HEK293 (cell line): ENCODE measurements around the gene HHIPL1.

Source experiments
- CTCF ChIA-PET: fragments of 350-600 bp; formaldehyde crosslinking; extraction: SDS; loops from one replicate; lab custom pipeline; 2021; ENCODE audit warnings: antibody characterized with exemption; lab: Yijun Ruan, JAX
- POLR2A ChIA-PET: fragments of 300-600 bp; formaldehyde crosslinking; extraction: SDS; loops from one replicate; lab custom pipeline; 2020; ENCODE audit warnings: antibody characterized with exemption, inconsistent platforms; lab: Yijun Ruan, JAX
- H3K27ac ChIP-seq: fragments of 200-500 bp; sonication (Bioruptor generic); 2 replicates; pipeline ENCODE4 v1.5.1; 2014; ENCODE audit warnings: low read depth, low read length, control low read depth, inconsistent platforms; ENCODE audit errors: extremely low read depth
- H3K36me3 ChIP-seq, 2 experiments: fragments of 200-500 bp in 1 of 2; sonication (Bioruptor generic) in 1 of 2; 1 replicate in 1 of 2; 2 replicates in 1 of 2; pipeline ENCODE4 v1.5.1; 2014 to 2017; ENCODE audit warnings: inconsistent platforms in 2 of 2, low read length in 2 of 2; ENCODE audit not compliant: control insufficient read depth in 2 of 2, insufficient read depth in 1 of 2
- H3K4me1 ChIP-seq: fragments of 200-500 bp; sonication (Bioruptor generic); 2 replicates; pipeline ENCODE4 v1.5.1; 2014; ENCODE audit warnings: mild to moderate bottlenecking, low read length, inconsistent platforms; ENCODE audit not compliant: control insufficient read depth, insufficient read depth
- H3K4me3 ChIP-seq: 2 replicates; pipeline ENCODE4 v1.5.1; 2011; ENCODE audit warnings: low read depth, mild to moderate bottlenecking, control low read depth, low read length, moderate library complexity
- H3K9me3 ChIP-seq: fragments of 200-500 bp; sonication (Bioruptor generic); 2 replicates; pipeline ENCODE4 v1.5.1; 2014; ENCODE audit warnings: low read depth, low read length, inconsistent platforms; ENCODE audit not compliant: control insufficient read depth, insufficient read depth
- EGR2 ChIP-seq: fragments of 450-650 bp; formaldehyde crosslinking; IDR thresholded peaks from 2 replicates; pipeline ENCODE4 v1.5.1; 2016; ENCODE audit warnings: low read depth, missing biosample characterization, missing genetic modification characterization
- HOXC10 ChIP-seq: sonication (generic); formaldehyde crosslinking; IDR thresholded peaks from 2 replicates; pipeline ENCODE4 v1.8.1; 2023; ENCODE audit warnings: mild to moderate bottlenecking, missing genetic modification reagents
- KLF10 ChIP-seq: fragments of 450-650 bp; IDR thresholded peaks from 2 replicates; pipeline ENCODE4 v1.5.1; 2018; ENCODE audit warnings: missing biosample characterization, mild to moderate bottlenecking, missing genetic modification characterization
- OVOL3 ChIP-seq: fragments of 450-650 bp; formaldehyde crosslinking; IDR thresholded peaks from 2 replicates; pipeline ENCODE4 v1.5.1; 2016; ENCODE audit warnings: missing biosample characterization, missing genetic modification characterization
- ZFHX2 ChIP-seq: fragments of 450-650 bp; formaldehyde crosslinking; conservative IDR thresholded peaks from 2 replicates; pipeline ENCODE4 v1.5.1; 2016; ENCODE audit warnings: missing biosample characterization, missing genetic modification characterization
- ZFP3 ChIP-seq: fragments of 450-650 bp; formaldehyde crosslinking; IDR thresholded peaks from 2 replicates; pipeline ENCODE4 v1.5.1; 2016; ENCODE audit warnings: low read depth, missing biosample characterization, missing genetic modification characterization
- ZFP69B ChIP-seq: fragments of 450-650 bp; formaldehyde crosslinking; IDR thresholded peaks from 2 replicates; pipeline ENCODE4 v1.5.1; 2016; ENCODE audit warnings: missing biosample characterization, missing genetic modification characterization
- ZNF10 ChIP-seq: fragments of 450-650 bp; formaldehyde crosslinking; IDR thresholded peaks from 2 replicates; pipeline ENCODE4 v1.5.1; 2017; ENCODE audit warnings: missing biosample characterization, missing genetic modification characterization
- ZNF138 ChIP-seq: fragments of 450-650 bp; formaldehyde crosslinking; IDR thresholded peaks from 2 replicates; pipeline ENCODE4 v1.5.1; 2016; ENCODE audit warnings: missing biosample characterization, missing genetic modification characterization, borderline replicate concordance
- ZNF155 ChIP-seq: fragments of 450-650 bp; formaldehyde crosslinking; IDR thresholded peaks from 2 replicates; pipeline ENCODE4 v1.5.1; 2016; ENCODE audit warnings: missing biosample characterization, missing genetic modification characterization
- ZNF202 ChIP-seq: fragments of 450-650 bp; formaldehyde crosslinking; IDR thresholded peaks from 2 replicates; pipeline ENCODE4 v1.5.1; 2016; ENCODE audit warnings: missing biosample characterization, missing genetic modification characterization, borderline replicate concordance
- ZNF214 ChIP-seq: fragments of 450-650 bp; formaldehyde crosslinking; IDR thresholded peaks from 2 replicates; pipeline ENCODE4 v1.5.1; 2017; ENCODE audit warnings: missing biosample characterization, mild to moderate bottlenecking, missing genetic modification characterization, borderline replicate concordance
- ZNF24 ChIP-seq: fragments of 450-650 bp; formaldehyde crosslinking; IDR thresholded peaks from 2 replicates; pipeline ENCODE4 v1.5.1; 2016; ENCODE audit warnings: missing biosample characterization, missing genetic modification characterization
- ZNF248 ChIP-seq: fragments of 450-650 bp; formaldehyde crosslinking; IDR thresholded peaks from 2 replicates; pipeline ENCODE4 v1.5.1; 2017; ENCODE audit warnings: missing biosample characterization, missing genetic modification characterization
- ZNF292 ChIP-seq: fragments of 450-650 bp; formaldehyde crosslinking; IDR thresholded peaks from 2 replicates; pipeline ENCODE4 v1.5.1; 2016; ENCODE audit warnings: low read depth, missing biosample characterization, missing genetic modification characterization, borderline replicate concordance
- ZNF335 ChIP-seq: fragments of 450-650 bp; formaldehyde crosslinking; conservative IDR thresholded peaks from 2 replicates; pipeline ENCODE4 v1.5.1; 2016; ENCODE audit warnings: missing biosample characterization, missing genetic modification characterization
- ZNF341 ChIP-seq: fragments of 450-650 bp; formaldehyde crosslinking; IDR thresholded peaks from 2 replicates; pipeline ENCODE4; 2016; ENCODE audit warnings: low read depth, missing biosample characterization, missing genetic modification characterization
- ZNF529 ChIP-seq: fragments of 450-650 bp; formaldehyde crosslinking; IDR thresholded peaks from 2 replicates; pipeline ENCODE4 v1.5.1; 2017; ENCODE audit warnings: missing genetic modification characterization, missing biosample characterization; ENCODE audit not compliant: insufficient replicate concordance
- ZNF623 ChIP-seq: fragments of 450-650 bp; formaldehyde crosslinking; IDR thresholded peaks from 2 replicates; pipeline ENCODE4 v1.5.1; 2016; ENCODE audit warnings: missing biosample characterization, missing genetic modification characterization
- ZNF626 ChIP-seq: fragments of 450-650 bp; sonication (Bioruptor Pico); formaldehyde crosslinking; IDR thresholded peaks from 2 replicates; pipeline ENCODE4 v1.5.1; 2018; ENCODE audit warnings: missing biosample characterization, missing genetic modification characterization, inconsistent platforms
- TF ChIP-seq, protein P1 (sequence below): fragments of 450-650 bp; formaldehyde crosslinking; IDR thresholded peaks from 2 replicates; pipeline ENCODE4 v1.5.1; 2016; ENCODE audit warnings: missing biosample characterization, missing genetic modification characterization
- TF ChIP-seq, protein P2 (sequence below): fragments of 450-650 bp; formaldehyde crosslinking; IDR thresholded peaks from 2 replicates; pipeline ENCODE4 v1.5.1; 2016; ENCODE audit warnings: missing biosample characterization, missing genetic modification characterization

The HHIPL1 gene

DNA sequence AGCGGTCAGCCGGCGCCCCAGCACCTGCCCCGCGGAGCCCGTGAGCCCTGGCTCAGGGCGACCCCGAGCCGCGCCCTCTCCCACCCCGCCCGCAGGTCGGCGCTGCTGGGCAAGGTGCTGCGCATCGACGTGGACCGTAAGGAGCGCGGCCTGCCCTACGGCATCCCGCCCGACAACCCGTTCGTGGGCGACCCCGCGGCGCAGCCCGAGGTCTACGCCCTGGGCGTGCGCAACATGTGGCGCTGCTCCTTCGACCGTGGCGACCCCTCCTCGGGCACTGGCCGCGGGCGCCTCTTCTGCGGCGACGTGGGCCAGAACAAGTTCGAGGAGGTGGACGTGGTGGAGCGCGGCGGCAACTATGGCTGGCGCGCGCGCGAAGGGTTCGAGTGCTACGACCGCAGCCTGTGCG lies 14.4 kb downstream of the HHIPL1 start:
- ChIA-PET POLR2A (no interaction called here), CTCF (interaction anchor here (1.0 kb wide), 1 partner anchor 8 kb away, joined by 3 read pairs; no protein-coding TSS in a partner anchor)
- Histone ChIP-seq H3K9me3 (no peaks in the 10 kb centered on the region), H3K4me1 (peaks cover 2% of the 10 kb centered on the region), H3K36me3 (no peaks in the 10 kb centered on the region), H3K4me3 (no peak overlapping the region), H3K27ac (no peak overlapping the region)
- TF ChIP-seq ZNF341 (tag by site-specific recombination) (no peak), KLF10 (no peak), HOXC10 (CRISPR knock-in tag) (no peak), ZNF248 (tag by site-specific recombination) (no peak), ZNF623 (tag by site-specific recombination) (no peak), ZNF24 (tag by site-specific recombination) (no peak), ZNF626 (tag by site-specific recombination) (no peak), ZNF529 (tag by site-specific recombination) (no peak), ZFP3 (no peak), ZNF214 (tag by site-specific recombination) (no peak), ZNF10 (tag by site-specific recombination) (no peak), OVOL3 (no peak), ZFP69B (tag by site-specific recombination) (no peak), ZNF202 (tag by site-specific recombination) (no peak), ZNF138 (tag by site-specific recombination) (no peak)
- TF ChIP-seq, protein P1, sequence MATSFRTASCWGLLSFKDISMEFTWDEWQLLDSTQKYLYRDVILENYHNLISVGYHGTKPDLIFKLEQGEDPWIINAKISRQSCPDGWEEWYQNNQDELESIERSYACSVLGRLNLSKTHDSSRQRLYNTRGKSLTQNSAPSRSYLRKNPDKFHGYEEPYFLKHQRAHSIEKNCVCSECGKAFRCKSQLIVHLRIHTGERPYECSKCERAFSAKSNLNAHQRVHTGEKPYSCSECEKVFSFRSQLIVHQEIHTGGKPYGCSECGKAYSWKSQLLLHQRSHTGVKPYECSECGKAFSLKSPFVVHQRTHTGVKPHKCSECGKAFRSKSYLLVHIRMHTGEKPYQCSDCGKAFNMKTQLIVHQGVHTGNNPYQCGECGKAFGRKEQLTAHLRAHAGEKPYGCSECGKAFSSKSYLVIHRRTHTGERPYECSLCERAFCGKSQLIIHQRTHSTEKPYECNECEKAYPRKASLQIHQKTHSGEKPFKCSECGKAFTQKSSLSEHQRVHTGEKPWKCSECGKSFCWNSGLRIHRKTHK (tag by site-specific recombination), result no peak
- TF ChIP-seq, protein P2, sequence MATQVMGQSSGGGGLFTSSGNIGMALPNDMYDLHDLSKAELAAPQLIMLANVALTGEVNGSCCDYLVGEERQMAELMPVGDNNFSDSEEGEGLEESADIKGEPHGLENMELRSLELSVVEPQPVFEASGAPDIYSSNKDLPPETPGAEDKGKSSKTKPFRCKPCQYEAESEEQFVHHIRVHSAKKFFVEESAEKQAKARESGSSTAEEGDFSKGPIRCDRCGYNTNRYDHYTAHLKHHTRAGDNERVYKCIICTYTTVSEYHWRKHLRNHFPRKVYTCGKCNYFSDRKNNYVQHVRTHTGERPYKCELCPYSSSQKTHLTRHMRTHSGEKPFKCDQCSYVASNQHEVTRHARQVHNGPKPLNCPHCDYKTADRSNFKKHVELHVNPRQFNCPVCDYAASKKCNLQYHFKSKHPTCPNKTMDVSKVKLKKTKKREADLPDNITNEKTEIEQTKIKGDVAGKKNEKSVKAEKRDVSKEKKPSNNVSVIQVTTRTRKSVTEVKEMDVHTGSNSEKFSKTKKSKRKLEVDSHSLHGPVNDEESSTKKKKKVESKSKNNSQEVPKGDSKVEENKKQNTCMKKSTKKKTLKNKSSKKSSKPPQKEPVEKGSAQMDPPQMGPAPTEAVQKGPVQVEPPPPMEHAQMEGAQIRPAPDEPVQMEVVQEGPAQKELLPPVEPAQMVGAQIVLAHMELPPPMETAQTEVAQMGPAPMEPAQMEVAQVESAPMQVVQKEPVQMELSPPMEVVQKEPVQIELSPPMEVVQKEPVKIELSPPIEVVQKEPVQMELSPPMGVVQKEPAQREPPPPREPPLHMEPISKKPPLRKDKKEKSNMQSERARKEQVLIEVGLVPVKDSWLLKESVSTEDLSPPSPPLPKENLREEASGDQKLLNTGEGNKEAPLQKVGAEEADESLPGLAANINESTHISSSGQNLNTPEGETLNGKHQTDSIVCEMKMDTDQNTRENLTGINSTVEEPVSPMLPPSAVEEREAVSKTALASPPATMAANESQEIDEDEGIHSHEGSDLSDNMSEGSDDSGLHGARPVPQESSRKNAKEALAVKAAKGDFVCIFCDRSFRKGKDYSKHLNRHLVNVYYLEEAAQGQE (tag by site-specific recombination), result no peak

DNA sequence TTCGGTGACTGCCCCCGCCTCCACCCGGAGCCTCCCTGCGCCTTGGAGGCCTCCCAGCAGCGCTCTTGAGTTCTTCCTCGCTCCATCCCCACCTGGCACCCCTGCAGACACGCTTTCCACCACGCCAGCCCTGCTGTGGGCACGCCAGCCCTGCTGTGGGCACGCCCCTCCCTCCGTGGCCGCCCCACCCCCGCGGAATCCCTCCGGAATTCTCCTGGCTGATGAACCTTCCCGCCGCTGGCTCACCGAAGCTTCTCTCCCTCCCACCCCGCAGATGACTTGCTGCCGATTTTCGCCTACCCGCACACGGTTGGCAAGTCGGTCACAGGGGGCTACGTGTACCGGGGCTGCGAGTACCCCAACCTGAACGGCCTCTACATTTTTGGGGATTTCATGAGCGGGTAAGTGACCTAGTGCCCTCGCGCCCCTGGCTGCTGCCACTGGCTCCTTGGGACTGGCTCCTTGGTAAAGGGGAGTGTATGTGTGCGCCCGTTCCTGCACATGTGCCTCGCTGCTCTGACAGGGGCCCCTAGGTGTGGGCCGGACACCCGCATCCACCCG lies 15.2 kb downstream of the HHIPL1 start:
- no peaks in the 10 kb centered on the region for H3K9me3 ChIP-seq
- ChIA-PET CTCF (no interaction called here), POLR2A (no interaction called here)
- no peaks in the 10 kb centered on the region for H3K36me3 ChIP-seq
- H3K27ac ChIP-seq, result no peak overlapping the region
- peaks cover 2% of the 10 kb centered on the region for H3K4me1 ChIP-seq
- H3K4me3 ChIP-seq, result no peak overlapping the region
- TF ChIP-seq ZNF155 (tag by site-specific recombination) (no peak), ZNF335 (tag by site-specific recombination) (no peak), ZNF292 (tag by site-specific recombination) (no peak), ZFHX2 (tag by site-specific recombination) (0 out of 2 replicates have a peak, but pooled peaks have one; percentile 21), EGR2 (tag by site-specific recombination) (peak; percentile 9; the same call in 1 of the 2 replicates)
- TF ChIP-seq, all 188 proteins: peak for 2
